Measurements from ENCODE around the gene SLC25A4. TPM values are rescaled to one million over a fixed set of nuclear protein-coding genes. Genes with fewer than 3 reads are reported as not detected.
A peak's percentile ranks its signal among the peaks of the same experiment; 100 is the strongest.

Gene SLC25A4
- 10 to 100 TPM; 28.0 to 66.9 (median 43.7) TPM for polyA plus RNA-seq
- long read RNA-seq, donor 1, full-length matches to known transcripts = 102 of 250 reads
- long read RNA-seq, donor 1, partial matches to known transcripts = 148 of 250 reads
- long read RNA-seq, donor 1, other reads (novel, unspliced or antisense) = 0 of 250 reads
- long read RNA-seq, donor 2, full-length matches to known transcripts = 22 of 45 reads
- long read RNA-seq, donor 2, partial matches to known transcripts = 23 of 45 reads
- long read RNA-seq, donor 2, other reads (novel, unspliced or antisense) = 0 of 45 reads
- long read RNA-seq, donor 3, full-length matches to known transcripts = 25 of 95 reads
- long read RNA-seq, donor 3, partial matches to known transcripts = 70 of 95 reads
- long read RNA-seq, donor 3, other reads (novel, unspliced or antisense) = 0 of 95 reads
- long read RNA-seq, donor 4, full-length matches to known transcripts = 2 of 2 reads
- long read RNA-seq, donor 4, partial matches to known transcripts = 0 of 2 reads
- long read RNA-seq, donor 4, other reads (novel, unspliced or antisense) = 0 of 2 reads
- long read RNA-seq, donor 5, full-length matches to known transcripts = 6 of 28 reads
- long read RNA-seq, donor 5, partial matches to known transcripts = 22 of 28 reads
- long read RNA-seq, donor 5, other reads (novel, unspliced or antisense) = 0 of 28 reads
- long read RNA-seq, donor 6, full-length matches to known transcripts = 45 of 131 reads
- long read RNA-seq, donor 6, partial matches to known transcripts = 86 of 131 reads
- long read RNA-seq, donor 6, other reads (novel, unspliced or antisense) = 0 of 131 reads
- long read RNA-seq, donor 7, full-length matches to known transcripts = 1,784 of 3,372 reads
- long read RNA-seq, donor 7, partial matches to known transcripts = 1,518 of 3,372 reads
- long read RNA-seq, donor 7, other reads (novel, unspliced or antisense) = 70 of 3,372 reads
- long read RNA-seq, donor 8, full-length matches to known transcripts = 6 of 11 reads
- long read RNA-seq, donor 8, partial matches to known transcripts = 5 of 11 reads
- long read RNA-seq, donor 8, other reads (novel, unspliced or antisense) = 0 of 11 reads
- long read RNA-seq, donor 9, full-length matches to known transcripts = 12 of 18 reads
- long read RNA-seq, donor 9, partial matches to known transcripts = 6 of 18 reads
- long read RNA-seq, donor 9, other reads (novel, unspliced or antisense) = 0 of 18 reads
- long read RNA-seq, donor 10, full-length matches to known transcripts = 67 of 100 reads
- long read RNA-seq, donor 10, partial matches to known transcripts = 33 of 100 reads
- long read RNA-seq, donor 10, other reads (novel, unspliced or antisense) = 0 of 100 reads

GRCh38 chr4:185142912-185143600 is at the start of gene SLC25A4:
Gene SLC25A4, plus strand, starts transcription at chr4:185143266. Its CDS starts 107 bp downstream, at chr4:185143373.
- Histone ChIP-seq H3K27me3 (ENCODE audit: control insufficient read depth in 3 of 3, insufficient read depth in 3 of 3, low read length in 3 of 3) (peaks cover 0 to 8% (median 2%) of the 10 kb centered on the region in 3 donors), H3K4me3 (ENCODE audit: low read depth in 1 of 3, low read length in 3 of 3) (peak within 1 kb of the TSS; percentile 58 to 91 (median 86)), H3K4me1 (ENCODE audit: control insufficient read depth in 3 of 3, insufficient read depth in 2 of 3, low read depth in 1 of 3, low read length in 2 of 3) (peaks cover 0 to 6% (median 4%) of the 10 kb centered on the region in 3 donors), H3K9me3 (ENCODE audit: control insufficient read depth in 2 of 2, insufficient read depth in 1 of 2, low read depth in 1 of 2, low read length in 1 of 2) (no peaks in the 10 kb centered on the region), H3K27ac (ENCODE audit: low read depth in 1 of 3, low read length in 2 of 3) (peak within 1 kb of the TSS; percentile 80 to 95 (median 83)), H3K36me3 (ENCODE audit: control insufficient read depth in 3 of 3, insufficient read depth in 2 of 3, low read depth in 1 of 3, low read length in 3 of 3) (peaks cover 0 to 15% (median 2%) of the 10 kb centered on the region in 3 donors)
- FAIRE-seq (no peak), DNase-seq (peak; percentile 86 to 95)
- 0% methylated on average over 49 to 87 of the region's 87 CpGs for WGBS, 3 donors

GRCh38 chr4:185093603-185094002 is 49.5 kb upstream of the SLC25A4 start:
- Histone ChIP-seq H3K27me3 (ENCODE audit: control insufficient read depth in 3 of 3, insufficient read depth in 3 of 3, low read length in 3 of 3) (peaks cover 0 to 4% (median 0%) of the 10 kb centered on the region in 3 donors), H3K36me3 (ENCODE audit: control insufficient read depth in 3 of 3, insufficient read depth in 2 of 3, low read depth in 1 of 3, low read length in 3 of 3) (no peaks in the 10 kb centered on the region), H3K4me1 (ENCODE audit: control insufficient read depth in 3 of 3, insufficient read depth in 2 of 3, low read depth in 1 of 3, low read length in 2 of 3) (no peaks in the 10 kb centered on the region), H3K9me3 (ENCODE audit: control insufficient read depth in 2 of 2, insufficient read depth in 1 of 2, low read depth in 1 of 2, low read length in 1 of 2) (no peaks in the 10 kb centered on the region), H3K4me3 (ENCODE audit: low read depth in 1 of 3, low read length in 3 of 3) (no peak overlapping the region), H3K27ac (ENCODE audit: low read depth in 1 of 3, low read length in 2 of 3) (no peak overlapping the region)
- 65 to 79% (median 75%) methylated on average over 3 of the region's 3 CpGs for WGBS, 3 donors
- DNase-seq (no peak), FAIRE-seq (no peak)

- DNase-seq = peak; percentile 45 to 50
These were observed 46.9 kb upstream of the SLC25A4 start for GRCh38 chr4:185096032-185096653.

GRCh38 chr4:185098474-185098873 is 44.6 kb upstream of the SLC25A4 start:
- FAIRE-seq = no peak

More at GRCh38 chr4:185096032-185096653, 46.9 kb upstream of the SLC25A4 start:
- no peaks in the 10 kb centered on the region for H3K36me3 ChIP-seq (ENCODE audit: control insufficient read depth in 3 of 3, insufficient read depth in 2 of 3, low read depth in 1 of 3, low read length in 3 of 3)
- FAIRE-seq = peak; percentile 59
- no peaks in the 10 kb centered on the region for H3K4me1 ChIP-seq (ENCODE audit: control insufficient read depth in 3 of 3, insufficient read depth in 2 of 3, low read depth in 1 of 3, low read length in 2 of 3)
- H3K27ac ChIP-seq (ENCODE audit: low read depth in 1 of 3, low read length in 2 of 3) = no peak overlapping the region
- WGBS, 3 donors = 5 to 45% (median 19%) methylated on average over 2 of the region's 2 CpGs
- H3K4me3 ChIP-seq (ENCODE audit: low read depth in 1 of 3, low read length in 3 of 3) = no peak overlapping the region
- peaks cover 0 to 3% (median 2%) of the 10 kb centered on the region in 3 donors for H3K27me3 ChIP-seq (ENCODE audit: control insufficient read depth in 3 of 3, insufficient read depth in 3 of 3, low read length in 3 of 3)
- no peaks in the 10 kb centered on the region for H3K9me3 ChIP-seq (ENCODE audit: control insufficient read depth in 2 of 2, insufficient read depth in 1 of 2, low read depth in 1 of 2, low read length in 1 of 2)

GRCh38 chr4:185099024-185099682 is 43.9 kb upstream of the SLC25A4 start:
- no peaks in the 10 kb centered on the region for H3K36me3 ChIP-seq (ENCODE audit: control insufficient read depth in 3 of 3, insufficient read depth in 2 of 3, low read depth in 1 of 3, low read length in 3 of 3)
- H3K27me3 ChIP-seq (ENCODE audit: control insufficient read depth in 3 of 3, insufficient read depth in 3 of 3, low read length in 3 of 3) = peaks cover 0 to 7% (median 0%) of the 10 kb centered on the region in 3 donors
- H3K27ac ChIP-seq (ENCODE audit: low read depth in 1 of 3, low read length in 2 of 3) = no peak overlapping the region
- no peaks in the 10 kb centered on the region for H3K9me3 ChIP-seq (ENCODE audit: control insufficient read depth in 2 of 2, insufficient read depth in 1 of 2, low read depth in 1 of 2, low read length in 1 of 2)
- H3K4me3 ChIP-seq (ENCODE audit: low read depth in 1 of 3, low read length in 3 of 3) = no peak overlapping the region
- no peak for FAIRE-seq
- H3K4me1 ChIP-seq (ENCODE audit: control insufficient read depth in 3 of 3, insufficient read depth in 2 of 3, low read depth in 1 of 3, low read length in 2 of 3) = no peaks in the 10 kb centered on the region
- DNase-seq = no peak
- WGBS, 3 donors = 62 to 71% (median 71%) methylated on average over 8 of the region's 8 CpGs

More at GRCh38 chr4:185098474-185098873, 44.6 kb upstream of the SLC25A4 start:
- no peak for DNase-seq
- no peak overlapping the region for H3K27ac ChIP-seq (ENCODE audit: low read depth in 1 of 3, low read length in 2 of 3)
- H3K9me3 ChIP-seq (ENCODE audit: control insufficient read depth in 2 of 2, insufficient read depth in 1 of 2, low read depth in 1 of 2, low read length in 1 of 2) = no peaks in the 10 kb centered on the region
- H3K4me1 ChIP-seq (ENCODE audit: control insufficient read depth in 3 of 3, insufficient read depth in 2 of 3, low read depth in 1 of 3, low read length in 2 of 3) = no peaks in the 10 kb centered on the region
- H3K27me3 ChIP-seq (ENCODE audit: control insufficient read depth in 3 of 3, insufficient read depth in 3 of 3, low read length in 3 of 3) = peaks cover 0 to 7% (median 0%) of the 10 kb centered on the region in 3 donors
- no peaks in the 10 kb centered on the region for H3K36me3 ChIP-seq (ENCODE audit: control insufficient read depth in 3 of 3, insufficient read depth in 2 of 3, low read depth in 1 of 3, low read length in 3 of 3)
- H3K4me3 ChIP-seq (ENCODE audit: low read depth in 1 of 3, low read length in 3 of 3) = no peak overlapping the region

GRCh38 chr4:185099940-185100339 is 43.1 kb upstream of the SLC25A4 start:
- FAIRE-seq = no peak
- no peak for DNase-seq
- no peaks in the 10 kb centered on the region for H3K4me1 ChIP-seq (ENCODE audit: control insufficient read depth in 3 of 3, insufficient read depth in 2 of 3, low read depth in 1 of 3, low read length in 2 of 3)
- WGBS, 3 donors = 67 to 83% (median 82%) methylated on average over 8 of the region's 8 CpGs
- no peak overlapping the region for H3K27ac ChIP-seq (ENCODE audit: low read depth in 1 of 3, low read length in 2 of 3)
- peaks cover 0 to 7% (median 0%) of the 10 kb centered on the region in 3 donors for H3K27me3 ChIP-seq (ENCODE audit: control insufficient read depth in 3 of 3, insufficient read depth in 3 of 3, low read length in 3 of 3)
- H3K4me3 ChIP-seq (ENCODE audit: low read depth in 1 of 3, low read length in 3 of 3) = no peak overlapping the region
- H3K9me3 ChIP-seq (ENCODE audit: control insufficient read depth in 2 of 2, insufficient read depth in 1 of 2, low read depth in 1 of 2, low read length in 1 of 2) = no peaks in the 10 kb centered on the region
- H3K36me3 ChIP-seq (ENCODE audit: control insufficient read depth in 3 of 3, insufficient read depth in 2 of 3, low read depth in 1 of 3, low read length in 3 of 3) = no peaks in the 10 kb centered on the region

GRCh38 chr4:185100423-185100822 is 42.6 kb upstream of the SLC25A4 start:
- H3K27me3 ChIP-seq (ENCODE audit: control insufficient read depth in 3 of 3, insufficient read depth in 3 of 3, low read length in 3 of 3) = peaks cover 0 to 7% (median 0%) of the 10 kb centered on the region in 3 donors
- no peak for FAIRE-seq
- no peak overlapping the region for H3K27ac ChIP-seq (ENCODE audit: low read depth in 1 of 3, low read length in 2 of 3)
- no peak overlapping the region for H3K4me3 ChIP-seq (ENCODE audit: low read depth in 1 of 3, low read length in 3 of 3)
- DNase-seq = no peak
- H3K36me3 ChIP-seq (ENCODE audit: control insufficient read depth in 3 of 3, insufficient read depth in 2 of 3, low read depth in 1 of 3, low read length in 3 of 3) = no peaks in the 10 kb centered on the region
- H3K9me3 ChIP-seq (ENCODE audit: control insufficient read depth in 2 of 2, insufficient read depth in 1 of 2, low read depth in 1 of 2, low read length in 1 of 2) = no peaks in the 10 kb centered on the region
- H3K4me1 ChIP-seq (ENCODE audit: control insufficient read depth in 3 of 3, insufficient read depth in 2 of 3, low read depth in 1 of 3, low read length in 2 of 3) = no peaks in the 10 kb centered on the region
- 78 to 86% (median 81%) methylated on average over 7 of the region's 7 CpGs for WGBS, 3 donors

All from small intestine (tissue), 16 donors.